ENCODE measurements around the gene SPOCD1.

SPOCD1 gene

DNA sequence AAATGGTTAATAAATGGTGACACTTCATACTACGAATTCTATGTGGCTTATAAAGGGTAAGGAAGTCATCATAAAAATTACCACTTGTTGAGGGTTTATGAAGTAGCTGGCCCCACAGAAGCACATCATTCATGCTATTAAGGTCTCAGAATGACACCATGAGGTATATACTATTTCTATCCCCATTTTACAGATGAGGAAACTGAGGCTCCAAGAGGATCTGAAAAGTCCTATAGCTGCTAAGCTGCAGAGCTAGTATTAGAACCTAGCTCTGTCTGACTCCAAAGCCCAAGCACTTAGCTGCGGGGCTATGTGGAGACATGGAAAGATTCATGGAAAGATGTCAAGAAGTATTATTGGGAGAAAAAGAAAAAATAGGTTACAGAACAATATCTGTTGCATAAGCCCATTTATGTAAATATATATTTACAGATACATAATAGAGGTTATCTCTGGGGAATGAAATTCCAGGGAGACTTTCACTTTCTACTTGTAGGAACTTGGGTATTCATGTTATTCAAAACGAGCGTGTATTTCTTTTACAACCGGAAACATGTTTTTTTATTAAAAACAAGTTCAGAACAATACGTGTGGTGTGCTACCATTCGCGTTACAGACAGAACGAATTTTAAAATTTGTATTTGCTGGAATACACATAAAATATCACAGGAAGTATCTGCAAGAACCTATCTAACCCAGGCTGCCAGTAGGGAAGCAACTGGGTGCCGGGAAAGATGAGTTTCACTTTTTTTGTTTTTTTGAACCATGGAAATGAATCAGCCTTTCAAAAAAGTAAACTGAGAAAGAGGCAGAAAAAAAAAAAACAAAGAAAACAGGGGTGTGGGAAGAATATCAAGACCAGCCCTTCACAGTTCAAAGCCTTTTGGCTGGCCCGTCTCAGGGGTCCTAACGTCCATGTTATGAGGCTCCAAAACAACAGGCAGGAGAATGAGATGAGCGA lies 13.4 kb downstream of the SPOCD1 start:
- in situ Hi-C loops (cut with MboI; ENCODE audit: low sequenced_read_pairs) = no loop called here

DNA sequence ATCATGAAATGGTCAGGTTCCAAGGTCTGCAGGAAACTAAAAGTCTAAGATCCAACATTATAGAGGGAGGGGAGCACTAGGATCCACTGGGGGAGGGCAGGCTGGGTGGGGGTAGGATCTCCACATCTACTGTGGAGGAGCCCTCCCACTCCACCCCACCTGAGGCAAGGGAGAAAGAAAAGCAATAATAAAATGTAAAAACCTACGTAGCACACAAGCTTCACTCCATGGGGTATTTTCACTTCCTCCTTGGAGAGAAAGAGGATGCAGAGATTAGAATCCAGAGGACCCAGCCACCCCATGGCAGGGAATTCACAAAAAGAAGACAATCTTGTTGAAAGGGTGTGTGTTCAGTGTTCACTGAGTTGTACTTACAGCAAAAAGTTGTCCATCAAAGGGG lies 14.4 kb downstream of the SPOCD1 start:
- in situ Hi-C loops (cut with MboI; ENCODE audit: low sequenced_read_pairs) = no loop called here

GRCh38 chr1:31800674-31800967 lies 15.2 kb downstream of the SPOCD1 start:
- in situ Hi-C loops (cut with MboI; ENCODE audit: low sequenced_read_pairs) = no loop called here

DNA sequence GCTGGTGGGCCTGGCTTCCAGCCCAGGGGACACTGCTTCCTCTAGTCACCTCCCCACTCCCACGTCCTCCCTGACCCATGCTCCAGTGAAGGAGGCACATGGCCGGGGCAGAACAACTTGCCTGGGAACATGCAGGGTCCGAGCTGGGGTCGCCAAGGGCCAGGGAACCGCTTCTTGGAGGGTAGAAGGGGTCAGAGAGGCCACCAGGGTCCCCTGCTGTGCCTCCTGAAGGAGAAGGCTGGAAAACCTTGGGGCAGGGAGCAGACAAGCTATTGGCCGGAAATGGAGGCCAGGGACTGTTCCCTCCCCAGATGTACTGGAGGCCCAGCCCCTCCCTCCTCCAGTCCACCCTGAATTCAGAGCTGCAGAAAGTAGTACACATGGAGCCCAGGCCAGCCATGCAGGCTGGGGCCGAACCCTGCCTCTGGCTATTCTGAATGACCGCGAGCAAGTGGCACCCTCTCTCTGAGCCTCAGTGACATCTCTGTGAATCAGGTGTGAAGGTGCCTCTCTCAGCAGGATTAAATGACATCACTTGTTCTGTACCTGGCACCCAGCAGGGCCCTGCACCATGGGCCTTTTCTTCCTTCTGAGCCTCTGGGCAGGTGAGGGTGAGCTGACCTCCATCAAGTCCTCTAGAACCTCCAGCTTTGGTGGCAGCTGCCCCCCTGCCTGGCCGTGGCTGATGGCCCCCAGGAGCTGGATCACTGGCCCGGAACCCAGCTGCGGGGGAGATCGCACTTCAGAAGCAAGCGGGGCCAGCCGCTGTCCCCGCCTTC lies 15.7 kb downstream of the SPOCD1 start:
- in situ Hi-C loops (cut with MboI; ENCODE audit: low sequenced_read_pairs) = no loop called here

GRCh38 chr1:31799196-31799894 lies 16.5 kb downstream of the SPOCD1 start:
- in situ Hi-C loops (cut with MboI; ENCODE audit: low sequenced_read_pairs) = no loop called here

- in situ Hi-C loops (cut with MboI; ENCODE audit: low sequenced_read_pairs) = no loop called here
These were observed 17.2 kb downstream of the SPOCD1 start for GRCh38 chr1:31798433-31799195.

- in situ Hi-C loops (cut with MboI; ENCODE audit: low sequenced_read_pairs) = no loop called here
These were observed 17.8 kb downstream of the SPOCD1 start for GRCh38 chr1:31798086-31798432.

GRCh38 chr1:31797216-31797615 lies 18.6 kb downstream of the SPOCD1 start:
- in situ Hi-C loops (cut with MboI; ENCODE audit: low sequenced_read_pairs) = no loop called here

- in situ Hi-C loops (cut with MboI; ENCODE audit: low sequenced_read_pairs) = no loop called here
These were observed 19.1 kb downstream of the SPOCD1 start for GRCh38 chr1:31796707-31797106.

DNA sequence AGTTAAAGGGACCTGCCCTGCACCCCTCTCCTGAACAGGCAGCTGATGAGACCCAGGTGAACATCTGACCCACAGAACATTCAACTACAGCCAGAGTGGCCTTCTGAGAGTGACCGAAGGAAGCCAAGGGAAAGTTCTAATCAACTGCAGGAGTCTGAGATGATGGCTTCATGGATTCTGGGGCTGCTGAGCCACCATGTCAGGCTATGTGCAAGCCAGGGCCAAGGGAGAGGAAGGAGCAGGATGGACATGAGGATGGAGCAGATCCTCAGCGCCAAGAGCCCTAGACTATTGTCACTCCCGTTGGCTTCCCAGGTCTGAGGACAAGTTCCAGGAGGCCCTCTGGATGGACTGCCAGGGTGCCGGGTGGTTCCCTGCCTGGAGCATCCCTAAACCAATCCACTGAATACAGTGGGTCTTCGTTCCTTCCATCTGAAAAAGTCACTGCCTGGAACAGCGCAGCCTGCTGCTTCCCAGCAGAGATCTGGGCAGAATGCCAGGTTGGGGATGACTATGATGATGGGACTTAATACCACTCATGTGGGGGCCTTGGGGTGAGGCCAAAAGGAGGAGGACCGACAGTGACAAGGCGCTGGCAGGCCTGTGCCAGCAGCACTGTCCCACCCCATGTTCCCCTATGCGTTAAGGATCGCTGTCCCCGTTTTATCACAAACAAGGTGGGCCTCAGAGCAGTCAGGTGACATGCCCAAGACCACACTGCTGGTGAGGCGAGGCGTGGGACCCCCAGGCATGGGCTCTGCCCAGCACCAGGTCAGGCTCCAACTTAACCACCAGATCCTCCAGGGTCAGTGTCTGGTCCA lies 19.8 kb downstream of the SPOCD1 start:
- in situ Hi-C loops (cut with MboI; ENCODE audit: low sequenced_read_pairs) = no loop called here

DNA sequence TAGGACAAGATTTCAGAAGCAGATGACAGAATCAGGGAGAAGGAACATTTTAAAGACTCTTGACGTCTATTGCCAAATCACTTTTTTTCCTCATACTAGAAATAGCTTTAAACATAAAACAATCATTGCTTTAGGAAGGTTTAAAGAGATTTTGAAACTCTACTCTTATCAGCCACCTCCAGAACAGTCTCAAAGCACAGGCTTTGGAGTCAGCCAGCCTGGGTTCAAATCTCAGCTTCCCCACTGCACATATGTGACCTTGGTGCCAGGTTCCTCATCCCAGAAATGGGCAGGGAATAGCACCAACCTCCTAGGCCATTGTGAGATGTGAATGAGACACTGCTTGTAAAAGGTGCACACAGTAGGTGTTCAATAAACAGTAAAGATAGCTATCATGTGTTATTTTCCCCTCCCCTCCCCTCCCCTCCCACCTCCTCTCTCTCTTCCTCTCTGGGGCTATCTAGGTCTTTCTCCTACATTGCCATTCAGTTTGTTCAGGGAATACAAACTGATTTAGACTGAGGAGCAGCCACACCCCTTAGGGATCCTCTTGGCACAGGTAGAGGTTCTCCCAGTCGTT lies 20.6 kb downstream of the SPOCD1 start:
- in situ Hi-C loops (cut with MboI; ENCODE audit: low sequenced_read_pairs) = no loop called here

GRCh38 chr1:31793586-31794285 lies 22.1 kb downstream of the SPOCD1 start:
- in situ Hi-C loops (cut with MboI; ENCODE audit: low sequenced_read_pairs) = no loop called here

DNA sequence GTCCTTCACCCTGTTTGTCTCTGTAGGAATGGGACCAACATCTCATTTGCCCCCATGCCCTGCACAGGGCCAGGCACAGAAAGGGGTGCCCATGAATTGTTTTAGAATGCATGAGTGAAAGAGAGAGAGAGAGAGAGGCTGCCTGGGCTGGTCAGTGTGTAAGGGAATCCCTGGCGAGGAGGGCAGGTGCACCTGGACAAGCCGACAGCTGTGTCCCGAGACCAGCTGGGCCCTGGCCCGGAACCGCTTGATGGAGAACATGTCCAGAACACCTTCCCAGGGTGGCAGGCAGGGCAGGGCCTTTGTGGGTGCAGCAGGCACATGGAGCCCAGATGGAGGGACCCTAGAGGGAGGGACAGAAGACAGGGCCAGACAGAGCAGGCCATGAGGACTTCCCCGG lies 22.7 kb downstream of the SPOCD1 start:
- in situ Hi-C loops (cut with MboI; ENCODE audit: low sequenced_read_pairs) = no loop called here

- in situ Hi-C loops (cut with MboI; ENCODE audit: low sequenced_read_pairs) = no loop called here
These were observed 23.3 kb downstream of the SPOCD1 start for GRCh38 chr1:31792541-31792940.

GRCh38 chr1:31792116-31792515 lies 23.7 kb downstream of the SPOCD1 start:
- in situ Hi-C loops (cut with MboI; ENCODE audit: low sequenced_read_pairs) = no loop called here

DNA sequence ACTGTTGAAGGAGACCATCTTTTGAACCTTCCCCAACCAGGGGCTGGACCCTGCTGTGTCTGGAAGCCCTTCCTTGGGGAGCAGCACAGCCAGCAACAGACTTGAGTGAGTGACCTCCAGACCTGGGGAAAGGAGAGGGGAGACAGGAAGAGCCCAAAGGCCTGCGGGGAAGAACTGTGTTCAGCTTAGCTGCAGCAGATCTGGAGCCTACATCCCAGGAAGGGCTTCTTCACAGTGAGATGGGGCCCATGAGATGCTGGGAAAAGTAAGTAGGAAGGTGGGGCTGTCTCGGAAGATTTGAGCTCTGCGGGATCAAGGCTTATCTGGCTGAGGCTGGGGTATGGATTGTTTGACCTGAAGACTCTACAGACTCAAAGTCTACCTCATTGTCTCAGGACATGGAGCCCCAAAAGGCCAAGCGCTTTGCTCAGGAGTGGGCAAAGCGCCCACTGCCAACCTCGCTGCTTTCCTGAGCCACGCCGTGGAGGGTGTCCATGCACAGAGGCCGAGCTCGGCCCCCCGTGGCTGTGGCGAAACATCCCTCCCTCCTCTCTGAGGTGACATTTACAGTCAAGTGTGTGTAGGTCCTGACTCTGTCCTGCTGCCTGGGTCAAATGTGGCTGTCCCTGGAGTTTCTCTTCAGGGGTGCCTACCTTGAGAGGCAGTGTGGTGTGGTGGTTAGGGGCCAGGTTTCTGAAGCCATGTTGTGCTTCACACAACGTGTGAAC lies 24.5 kb downstream of the SPOCD1 start:
- in situ Hi-C loops (cut with MboI; ENCODE audit: low sequenced_read_pairs) = no loop called here

DNA sequence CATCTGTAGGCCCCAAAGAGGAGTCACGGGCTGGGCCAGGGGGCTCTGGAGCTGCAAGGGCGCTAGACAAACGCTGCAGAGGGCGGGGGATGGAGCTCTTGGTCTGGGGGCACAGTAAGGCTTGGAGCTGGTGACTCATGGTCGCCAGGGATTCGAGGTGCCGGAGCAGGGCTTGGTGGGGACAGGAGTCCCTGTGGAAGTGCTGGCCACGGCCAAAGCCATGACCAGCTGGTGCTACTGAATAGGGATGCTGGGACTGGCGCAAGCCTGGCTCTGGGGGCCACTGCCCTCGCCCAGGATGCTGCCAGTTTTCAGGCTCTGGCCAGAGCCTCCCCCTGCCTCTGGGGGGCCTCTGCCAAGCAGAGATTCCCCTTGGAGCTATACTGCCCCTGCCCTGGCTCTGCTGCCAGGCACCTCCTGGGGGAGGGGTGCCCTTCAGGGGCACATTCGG lies 25.2 kb downstream of the SPOCD1 start:
- in situ Hi-C loops (cut with MboI; ENCODE audit: low sequenced_read_pairs) = no loop called here

- in situ Hi-C loops (cut with MboI; ENCODE audit: low sequenced_read_pairs) = no loop called here
These were observed 25.7 kb downstream of the SPOCD1 start for GRCh38 chr1:31790140-31790539.
